ENCODE results near the gene TCEA2. TPM values are rescaled to one million over a fixed set of nuclear protein-coding genes. Genes with fewer than 3 reads are reported as not detected.

The TCEA2 gene
- total and polyA plus RNA-seq, 2 donors (not counting 1 experiment from before 2014, with no cell fraction given), result 58.1 to 63.9 TPM

GRCh38 chr20:64035066-64035932 is 27.7 kb upstream of the TCEA2 start:
- H3K4me3 Mint-ChIP-seq, result no peak overlapping the region
- no peak overlapping the region for H3K27ac Mint-ChIP-seq

More at GRCh38 chr20:64035066-64035932, 27.7 kb upstream of the TCEA2 start:
- Histone ChIP-seq H3K4me1 (ENCODE audit: control insufficient read depth in 2 of 2, insufficient read depth in 2 of 2, low read length in 2 of 2) (peaks cover 19 to 20% of the 10 kb centered on the region in 2 donors), H3K36me3 (replicated peaks in 1 of 2; ENCODE audit: control extremely low read depth in 1 of 2, control insufficient read depth in 1 of 2, extremely low read depth in 1 of 2, insufficient read depth in 2 of 2, low read length in 1 of 2) (peaks cover 0 to 22% of the 10 kb centered on the region in 2 experiments), H2AFZ (ENCODE audit: insufficient read depth, low read depth, low read length, poor library complexity, severe bottlenecking) (no peak overlapping the region), H3K9ac (ENCODE audit: low read length) (no peak overlapping the region), H3K4me2 (replicated peaks; ENCODE audit: low read depth, low read length, poor library complexity, severe bottlenecking) (no peak overlapping the region), H3K9me3 (ENCODE audit: control extremely low read depth in 1 of 3, control insufficient read depth in 2 of 3, insufficient read depth in 1 of 3, low read length in 2 of 3) (no peaks in the 10 kb centered on the region), H3K4me3 (ENCODE audit: control extremely low read depth in 1 of 5, extremely low read depth in 1 of 5, insufficient read depth in 1 of 5, low read depth in 2 of 5, low read length in 4 of 5) (no peak overlapping the region), H3K27me3 (replicated peaks in 1 of 4; ENCODE audit: control extremely low read depth in 1 of 4, control insufficient read depth in 3 of 4, insufficient read depth in 4 of 4, low read length in 3 of 4) (peaks cover 0 to 13% (median 5%) of the 10 kb centered on the region in 4 experiments), H4K20me1 (ENCODE audit: control insufficient read depth, insufficient read depth, low read length, poor library complexity, severe bottlenecking) (peaks cover 6% of the 10 kb centered on the region), H3K79me2 (ENCODE audit: control insufficient read depth, insufficient read depth, low read length) (no peaks in the 10 kb centered on the region), H3K27ac (ENCODE audit: low read length in 2 of 2) (no peak overlapping the region)
- Mint-ChIP-seq H3K27me3 (peaks cover 4% of the 10 kb centered on the region), H3K9me3 (ENCODE audit: insufficient read depth) (no peaks in the 10 kb centered on the region), H3K4me1 (peaks cover 15% of the 10 kb centered on the region)
- TF ChIP-seq EZH2 (IDR thresholded peaks at IDR 0.05; ENCODE audit: borderline replicate concordance, insufficient read depth, low read depth, low read length, poor library complexity, severe bottlenecking), result no peak
- no peak for TF ChIP-seq CTCF (IDR thresholded peaks at IDR 0.05)
- DNase-seq, result no peak
- intact Hi-C loops (cut with micrococcal nuclease), result loop anchor here (5.0 kb wide), 1 partner anchor 67 kb away; no protein-coding TSS in a partner anchor
- WGBS (ENCODE audit: insufficient coverage), result 84% methylated on average over 13 of the region's 17 CpGs
- ATAC-seq (ENCODE audit: low read depth), result no peak
- POLR2A ChIA-PET, result no interaction called here
- CTCF ChIA-PET, result interaction anchor here (0.7 kb wide), 1 partner anchor 312 kb away, joined by 3 read pairs; no protein-coding TSS in a partner anchor

Measured in B cell (primary cell).